Fibroblast of skin of back (primary cell): ENCODE data around the gene EFCAB11.

Source experiments
- DNase-seq: peaks from one replicate; pipeline ENCODE4 v3.0.0-alpha.2; 2013

Gene EFCAB11

GRCh38 chr14:89765346-89765745 is 189.2 kb downstream of the EFCAB11 start:
- no peak for DNase-seq

- no peak for DNase-seq
Measured at GRCh38 chr14:89760086-89760485, 194.4 kb downstream of the EFCAB11 start.

DNA sequence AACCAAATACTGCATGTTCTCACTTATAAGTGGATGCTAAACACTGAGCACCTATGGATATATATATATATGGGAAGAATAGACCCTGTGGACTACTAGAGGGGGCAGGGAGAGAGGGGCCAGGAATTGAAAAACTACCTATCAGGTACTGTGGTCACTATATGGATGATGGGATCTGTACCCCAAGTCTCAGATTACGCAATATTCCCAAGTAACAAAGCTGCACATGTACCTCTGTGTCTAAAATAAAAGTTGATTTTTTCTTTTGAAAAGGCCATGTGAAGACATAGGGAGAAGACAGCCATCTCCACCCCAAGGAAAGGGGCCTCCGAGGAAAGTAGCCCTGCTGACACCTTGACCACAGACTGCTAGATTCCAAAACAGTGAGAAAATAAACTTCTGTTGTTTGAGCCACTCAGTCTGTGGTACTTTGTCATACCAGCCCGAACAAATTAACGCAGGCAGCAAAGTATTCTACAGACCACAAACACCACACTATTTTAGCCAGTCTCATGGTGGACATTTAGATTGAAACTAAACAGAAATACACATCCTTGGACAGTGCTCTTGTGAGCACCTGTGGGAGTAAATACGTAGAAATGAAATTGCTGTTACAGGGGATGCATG is 197.1 kb downstream of the EFCAB11 start:
- DNase-seq: no peak

DNA sequence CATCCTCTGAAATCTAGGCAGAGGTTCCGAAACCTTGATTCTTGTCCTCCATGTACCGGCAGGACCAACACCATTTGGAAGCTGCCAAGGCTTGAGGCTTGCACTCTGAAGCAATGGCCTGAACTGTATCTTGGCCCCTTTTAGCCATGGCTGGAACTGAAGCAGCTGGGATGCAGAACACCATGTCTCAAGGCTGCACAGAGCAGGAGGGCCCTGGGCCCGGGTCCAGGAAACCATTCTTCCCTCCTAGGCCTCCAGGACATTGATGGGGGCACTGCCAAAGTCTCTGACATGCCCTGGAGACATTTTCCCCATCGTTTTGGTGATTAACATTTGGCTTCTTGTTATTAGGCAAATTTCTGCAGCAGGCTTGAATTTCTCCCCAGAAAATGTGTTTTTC is 198.7 kb downstream of the EFCAB11 start:
- no peak for DNase-seq

- no peak for DNase-seq
Measured at GRCh38 chr14:89753828-89754412, 200.6 kb downstream of the EFCAB11 start.

- DNase-seq: no peak
Measured at GRCh38 chr14:89750908-89751392, 203.6 kb downstream of the EFCAB11 start.

DNA sequence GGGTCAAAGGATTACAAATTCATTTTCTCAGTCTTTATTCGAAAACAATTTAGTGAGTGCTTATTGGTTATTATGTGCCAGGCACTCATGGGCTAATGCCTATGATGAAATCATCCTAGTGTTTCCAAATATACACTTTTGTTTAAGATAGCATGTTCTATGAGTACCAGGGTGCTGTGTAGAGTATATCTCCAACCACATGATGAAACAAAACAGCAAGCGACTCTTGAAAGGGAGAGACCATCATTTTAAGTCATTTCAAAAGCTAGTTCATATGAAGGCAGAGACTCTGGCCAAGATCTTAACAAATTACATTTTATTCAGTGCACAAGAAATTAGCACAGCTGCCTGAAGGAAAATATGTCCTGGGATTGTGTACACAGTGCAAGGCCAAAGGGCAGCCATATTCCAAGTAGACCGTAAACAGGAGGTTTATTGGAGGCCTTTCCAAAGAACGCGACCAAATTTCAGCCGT is 204.2 kb downstream of the EFCAB11 start:
- DNase-seq: no peak

- peak; percentile 15 for DNase-seq
Measured at GRCh38 chr14:89748004-89748403, 206.5 kb downstream of the EFCAB11 start.

DNA sequence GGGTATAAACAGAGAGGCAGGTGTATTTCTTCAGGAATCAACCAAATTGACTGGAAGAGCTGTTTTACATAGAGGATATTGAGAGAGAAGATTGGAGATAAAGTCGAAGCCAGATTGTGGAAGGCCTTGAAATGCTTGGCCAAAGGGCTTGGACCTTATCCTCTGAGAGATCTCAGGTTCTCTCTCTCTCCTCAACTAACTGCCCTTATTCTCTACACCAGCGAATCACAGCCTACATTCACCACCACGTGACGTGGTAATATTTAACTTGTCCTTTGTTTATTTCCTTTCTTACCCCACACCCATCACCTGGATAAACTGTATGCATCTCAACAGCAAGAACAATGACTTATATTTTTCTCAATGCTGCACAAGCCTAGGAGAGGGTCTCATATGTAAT is 207.4 kb downstream of the EFCAB11 start:
- DNase-seq: no peak

DNA sequence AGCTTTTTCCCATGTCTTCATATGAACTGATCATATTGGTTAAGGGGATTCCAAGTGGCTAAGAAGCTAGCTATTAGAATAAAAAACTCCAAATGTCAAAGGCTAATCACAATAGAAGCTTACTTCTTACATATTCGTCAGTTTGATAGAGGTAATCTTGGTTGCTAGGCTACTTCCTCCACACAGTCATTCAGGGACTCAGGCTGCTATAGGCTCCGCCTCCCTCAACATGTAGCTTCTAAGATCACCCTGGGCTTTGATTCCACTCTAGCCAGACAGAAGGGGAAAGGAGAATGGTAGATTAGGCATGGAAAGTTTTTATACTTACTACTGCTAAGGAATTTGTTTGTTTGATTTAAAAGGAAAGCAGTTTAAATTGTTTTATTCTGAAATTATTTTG is 207.9 kb downstream of the EFCAB11 start:
- no peak for DNase-seq

DNA sequence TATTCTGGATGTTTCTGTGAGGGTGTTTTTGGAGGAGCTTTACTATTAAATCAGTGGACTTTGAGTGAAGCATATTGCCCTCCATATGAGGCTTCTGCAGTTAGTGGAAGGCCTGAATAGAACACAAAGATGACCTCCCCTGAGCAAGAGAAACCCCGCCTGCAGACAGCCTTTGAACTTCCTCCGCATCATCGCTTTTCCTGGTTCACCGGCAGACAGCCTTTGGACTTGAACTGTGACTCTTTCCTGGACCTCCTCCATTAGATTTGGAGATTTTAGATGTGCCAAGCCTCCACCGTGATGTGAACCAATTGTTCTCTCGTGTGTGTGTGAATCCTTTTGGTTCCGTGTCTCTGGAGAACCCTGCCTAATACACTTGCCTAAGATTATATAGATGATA is 208.4 kb downstream of the EFCAB11 start:
- no peak for DNase-seq
